H9 (cell line): Measurements from ENCODE around the gene SLMAP. TPM values are rescaled to one million over a fixed set of nuclear protein-coding genes. Genes with fewer than 3 reads are reported as not detected.

Experiments
- DNase-seq: peaks from one replicate; pipeline ENCODE4 v3.0.0-alpha.2; 2017
- H2AFZ ChIP-seq: one replicate; pipeline ENCODE4 v1.6.1; 2013; ENCODE audit warnings: mild to moderate bottlenecking, low read length, control low read depth, moderate library complexity
- H2AK5ac ChIP-seq: 2 replicates; pipeline ENCODE4 v1.6.1; 2013; ENCODE audit warnings: low read length, control low read depth, mixed read lengths; ENCODE audit not compliant: insufficient read length
- H2BK120ac ChIP-seq: one replicate; pipeline ENCODE4 v1.6.1; 2013; ENCODE audit warnings: low read depth, mild to moderate bottlenecking, low read length, control low read depth, inconsistent platforms; ENCODE audit not compliant: poor library complexity, severe bottlenecking
- H2BK12ac ChIP-seq: 2 replicates; pipeline ENCODE4 v1.6.1; 2013; ENCODE audit warnings: low read length, control low read depth, mixed read lengths, low read depth; ENCODE audit not compliant: insufficient read length
- H2BK15ac ChIP-seq: 2 replicates; pipeline ENCODE4 v1.6.1; 2013; ENCODE audit warnings: low read depth, low read length, control low read depth
- H2BK20ac ChIP-seq: one replicate; pipeline ENCODE4 v1.6.1; 2013; ENCODE audit warnings: low read depth, mild to moderate bottlenecking, low read length, control low read depth, inconsistent platforms; ENCODE audit not compliant: poor library complexity, severe bottlenecking
- H2BK5ac ChIP-seq: 2 replicates; pipeline ENCODE4 v1.6.1; 2013; ENCODE audit warnings: low read length, control low read depth, mixed read lengths; ENCODE audit not compliant: insufficient read length
- H3K14ac ChIP-seq: 2 replicates; pipeline ENCODE4 v1.6.1; 2013; ENCODE audit warnings: low read length, control low read depth; ENCODE audit not compliant: insufficient read depth
- H3K18ac ChIP-seq: 2 replicates; pipeline ENCODE4 v1.6.1; 2013; ENCODE audit warnings: low read depth, mild to moderate bottlenecking, mixed read lengths, low read length, control low read depth; ENCODE audit not compliant: insufficient read length
- H3K23ac ChIP-seq: 2 replicates; pipeline ENCODE4 v1.6.1; 2013; ENCODE audit warnings: low read length, control low read depth, mixed read lengths, low read depth; ENCODE audit not compliant: insufficient read length
- H3K23me2 ChIP-seq: 2 replicates; pipeline ENCODE4 v1.6.1; 2013; ENCODE audit warnings: low read depth, mild to moderate bottlenecking, mixed read lengths, low read length, control low read depth; ENCODE audit not compliant: insufficient read length, poor library complexity, severe bottlenecking
- H3K27ac ChIP-seq: 2 replicates; pipeline ENCODE4 v1.5.1; 2013; ENCODE audit warnings: low read length, control low read depth, mixed read lengths, low read depth; ENCODE audit not compliant: insufficient read length
- H3K27me3 ChIP-seq: 2 replicates; pipeline ENCODE4 v1.6.1; 2013; ENCODE audit warnings: low read length, control low read depth, inconsistent platforms; ENCODE audit not compliant: insufficient read depth
- H3K4ac ChIP-seq: 2 replicates; pipeline ENCODE4 v1.6.1; 2013; ENCODE audit warnings: low read depth, mild to moderate bottlenecking, control low read depth, inconsistent platforms, low read length, moderate library complexity
- H3K4me1 ChIP-seq: 2 replicates; pipeline ENCODE4 v1.6.1; 2013; ENCODE audit warnings: low read length, control low read depth, inconsistent platforms; ENCODE audit not compliant: insufficient read depth
- H3K4me2 ChIP-seq: 2 replicates; pipeline ENCODE4 v1.6.1; 2013; ENCODE audit warnings: low read length, control low read depth, mixed read lengths; ENCODE audit not compliant: insufficient read length, insufficient read depth
- H3K56ac ChIP-seq: 2 replicates; pipeline ENCODE4 v1.6.1; 2013; ENCODE audit warnings: low read depth, mild to moderate bottlenecking, mixed read lengths, low read length, control low read depth; ENCODE audit not compliant: insufficient read length
- H3K79me1 ChIP-seq: 2 replicates; pipeline ENCODE4 v1.6.1; 2013; ENCODE audit warnings: low read depth, mild to moderate bottlenecking, moderate library complexity, low read length, control low read depth, inconsistent platforms; ENCODE audit not compliant: insufficient read depth, poor library complexity, severe bottlenecking
- H3K79me2 ChIP-seq: 2 replicates; pipeline ENCODE4 v1.6.1; 2013; ENCODE audit warnings: low read length, control low read depth, inconsistent platforms; ENCODE audit not compliant: insufficient read depth
- H3K9ac ChIP-seq: 2 replicates; pipeline ENCODE4 v1.6.1; 2013; ENCODE audit warnings: low read length, control low read depth, mixed read lengths; ENCODE audit not compliant: insufficient read length; ENCODE audit errors: extremely low read depth
- H3K9me3 ChIP-seq: one replicate; pipeline ENCODE4 v1.6.1; 2013; ENCODE audit warnings: low read depth, low read length, inconsistent platforms; ENCODE audit not compliant: control insufficient read depth
- H3T11ph ChIP-seq: one replicate; pipeline ENCODE4 v1.6.1; 2013; ENCODE audit warnings: mild to moderate bottlenecking, low read length, control low read depth, inconsistent platforms
- H4K20me1 ChIP-seq: one replicate; pipeline ENCODE4 v1.6.1; 2013; ENCODE audit not compliant: control insufficient read depth, insufficient read length, insufficient read depth
- H4K5ac ChIP-seq: 2 replicates; pipeline ENCODE4 v1.6.1; 2013; ENCODE audit warnings: low read depth, mild to moderate bottlenecking, mixed read lengths, low read length, control low read depth; ENCODE audit not compliant: insufficient read length
- H4K8ac ChIP-seq: replicated peaks from 2 replicates; pipeline ENCODE4 v1.6.1; 2013; ENCODE audit warnings: low read length, control low read depth, mixed read lengths, low read depth; ENCODE audit not compliant: insufficient read length
- H4K91ac ChIP-seq: 2 replicates; pipeline ENCODE4 v1.6.1; 2013; ENCODE audit warnings: low read depth, mild to moderate bottlenecking, moderate library complexity, mixed read lengths, low read length, control low read depth; ENCODE audit not compliant: insufficient read length
- H3K27ac Mint-ChIP-seq, 3 experiments: 2 replicates in 2 of 3; 3 replicates in 1 of 3; pipeline ENCODE4 v1.8.0; 2020 to 2021; ENCODE audit warnings: mixed read lengths in 3 of 3, mild to moderate bottlenecking in 1 of 3, moderate library complexity in 1 of 3
- H3K27me3 Mint-ChIP-seq: 2 replicates; pipeline ENCODE4 v1.8.0; 2021; ENCODE audit warnings: low read depth, mild to moderate bottlenecking, moderate library complexity, mixed read lengths
- H3K36me3 Mint-ChIP-seq, 3 experiments: 2 replicates in 2 of 3; 3 replicates in 1 of 3; pipeline ENCODE4 v1.8.0; 2020 to 2021; ENCODE audit warnings: low read depth in 3 of 3, mixed read lengths in 3 of 3; ENCODE audit not compliant: insufficient read depth in 1 of 3
- H3K4me1 Mint-ChIP-seq, 2 experiments: 2 replicates each; pipeline ENCODE4 v1.8.0; 2020; ENCODE audit warnings: mixed read lengths in 2 of 2
- H3K4me3 Mint-ChIP-seq, 2 experiments: 2 replicates in 1 of 2; 3 replicates in 1 of 2; pipeline ENCODE4 v1.8.0; 2020 to 2021; ENCODE audit warnings: mild to moderate bottlenecking in 2 of 2, mixed read lengths in 2 of 2, moderate library complexity in 1 of 2
- H3K9me3 Mint-ChIP-seq, 2 experiments: 2 replicates in 1 of 2; 3 replicates in 1 of 2; pipeline ENCODE4 v1.8.0; 2020; ENCODE audit warnings: mild to moderate bottlenecking in 2 of 2, mixed read lengths in 2 of 2, moderate library complexity in 1 of 2
- CTCF ChIP-seq: fragments of 200-600 bp; sonication (generic); conservative IDR thresholded peaks from 3 replicates; pipeline ENCODE4 v1.8.0; 2021; ENCODE audit warnings: antibody characterized with exemption, mild to moderate bottlenecking
- WGBS: extraction: QIAGEN DNeasy Blood & Tissue Kit; methylation state at CpG from one replicate; pipeline ENCODE4 v1.1.7; 2013; ENCODE audit warnings: missing lambda C conversion rate, low lambda C conversion rate, mixed read lengths; ENCODE audit not compliant: insufficient read length; ENCODE audit errors: extremely low coverage; 5-methylcytosine and 5-hydroxymethylcytosine counted together
- total RNA-seq: library from RNA; stranded (reverse); gene quantifications from 2 replicates; pipeline ENCODE4 v1.2.1, GENCODE V29; 2021

Gene SLMAP
- total RNA-seq, 1 experiment from 2014 or later = 65.1 TPM

- no peak overlapping the region; a peak in 1 of 7 replicates for H3K27ac Mint-ChIP-seq
- no CpG with 5 or more reads among the region's 6 CpGs for WGBS
- Histone ChIP-seq H2BK20ac (no peak overlapping the region), H2AFZ (no peak overlapping the region), H3K56ac (no peak overlapping the region), H3K4ac (no peak overlapping the region), H3K79me1 (no peaks in the 10 kb centered on the region), H2BK120ac (no peak overlapping the region), H3K27me3 (no peaks in the 10 kb centered on the region), H3K18ac (no peak overlapping the region), H2BK15ac (no peak overlapping the region), H3K14ac (no peak overlapping the region), H2BK5ac (no peak overlapping the region), H3K79me2 (no peaks in the 10 kb centered on the region), H3T11ph (no peak overlapping the region), H4K91ac (no peak overlapping the region), H4K20me1 (no peaks in the 10 kb centered on the region), H2BK12ac (no peak overlapping the region), H4K8ac (no peak overlapping the region), H4K5ac (no peak overlapping the region), H3K27ac (no peak overlapping the region), H3K23me2 (no peaks in the 10 kb centered on the region), H3K9me3 (no peaks in the 10 kb centered on the region), H3K4me2 (no peak overlapping the region), H3K9ac (no peak overlapping the region), H2AK5ac (no peak overlapping the region), H3K23ac (no peak overlapping the region), H3K4me1 (peaks cover 6% of the 10 kb centered on the region; the same call in 1 of the 2 replicates)
- peaks cover 8 to 11% of the 10 kb centered on the region in 2 experiments for H3K4me1 Mint-ChIP-seq
- TF ChIP-seq CTCF = no peak
- no peaks in the 10 kb centered on the region for H3K36me3 Mint-ChIP-seq
- no peaks in the 10 kb centered on the region for H3K9me3 Mint-ChIP-seq
- H3K4me3 Mint-ChIP-seq = no peak overlapping the region
- no peak for DNase-seq
- no peaks in the 10 kb centered on the region for H3K27me3 Mint-ChIP-seq
Measured at GRCh38 chr3:57962448-57962834, 206.3 kb downstream of the SLMAP start.
